Stimulated activated CD8-positive, alpha-beta memory T cell treated with anti-CD3 and anti-CD28 coated beads, Interleukin-4, amount 100 ng/mL, for 24 hours (primary cell): ENCODE data around the gene ASH1L.
"Not testable (repeated sequence)": the region's sequence is repeated elsewhere in the genome, so short reads cannot be mapped to it uniquely, and the experiment has no call there.

ENCODE experiments used
- DNase-seq: peaks from one replicate; pipeline ENCODE4 v3.0.0-alpha.2; 2020; ENCODE audit warnings: low read depth

Gene ASH1L

DNA sequence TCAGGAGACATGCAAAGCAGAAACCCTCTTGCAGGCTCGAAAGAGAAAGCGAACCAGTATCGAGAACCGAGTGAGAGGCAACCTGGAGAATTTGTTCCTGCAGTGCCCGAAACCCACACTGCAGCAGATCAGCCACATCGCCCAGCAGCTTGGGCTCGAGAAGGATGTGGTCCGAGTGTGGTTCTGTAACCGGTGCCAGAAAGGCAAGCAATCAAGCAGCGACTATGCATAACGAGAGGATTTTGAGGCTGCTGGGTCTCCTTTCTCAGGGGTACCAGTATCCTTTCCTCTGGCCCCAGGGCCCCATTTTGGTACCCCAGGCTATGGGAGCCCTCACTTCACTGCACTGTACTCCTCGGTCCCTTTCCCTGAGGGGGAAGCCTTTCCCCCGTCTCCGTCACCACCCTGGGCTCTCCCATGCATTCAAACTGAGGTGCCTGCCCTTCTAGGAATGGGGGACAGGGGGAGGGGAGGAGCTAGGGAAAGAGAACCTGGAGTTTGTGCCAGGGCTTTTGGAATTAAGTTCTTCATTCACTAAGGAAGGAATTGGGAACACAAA lies 128.7 kb downstream of the ASH1L start:
- not testable (repeated sequence) for DNase-seq

DNA sequence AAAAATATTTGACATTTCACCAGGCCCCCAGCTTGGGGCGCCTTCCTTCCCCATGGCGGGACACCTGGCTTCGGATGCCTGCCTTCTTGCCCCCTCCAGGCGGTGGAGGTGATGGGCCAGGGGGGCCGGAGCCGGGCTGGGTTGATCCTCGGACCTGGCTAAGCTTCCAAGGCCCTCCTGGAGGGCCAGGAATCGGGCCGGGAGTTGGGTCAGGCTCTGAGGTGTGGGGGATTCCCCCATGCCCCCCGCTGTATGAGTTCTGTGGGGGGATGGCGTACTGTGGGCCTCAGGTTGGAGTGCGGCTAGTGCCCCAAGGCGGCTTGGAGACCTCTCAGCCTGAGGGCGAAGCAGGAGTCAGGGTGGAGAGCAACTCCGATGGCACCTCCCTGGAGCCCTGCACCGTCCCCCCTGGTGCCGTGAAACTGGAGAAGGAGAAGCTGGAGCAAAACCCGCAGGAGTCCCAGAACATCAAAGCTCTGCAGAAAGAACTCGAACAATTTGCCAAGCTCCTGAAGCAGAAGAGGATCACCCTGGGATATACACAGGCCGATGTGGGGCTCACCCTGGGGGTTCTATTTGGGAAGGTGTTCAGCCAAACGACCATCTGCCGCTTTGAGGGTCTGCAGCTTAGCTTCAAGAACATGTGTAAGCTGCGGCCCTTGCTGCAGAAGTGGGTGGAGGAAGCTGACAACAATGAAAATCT lies 129.3 kb downstream of the ASH1L start:
- DNase-seq = not testable (repeated sequence)

DNA sequence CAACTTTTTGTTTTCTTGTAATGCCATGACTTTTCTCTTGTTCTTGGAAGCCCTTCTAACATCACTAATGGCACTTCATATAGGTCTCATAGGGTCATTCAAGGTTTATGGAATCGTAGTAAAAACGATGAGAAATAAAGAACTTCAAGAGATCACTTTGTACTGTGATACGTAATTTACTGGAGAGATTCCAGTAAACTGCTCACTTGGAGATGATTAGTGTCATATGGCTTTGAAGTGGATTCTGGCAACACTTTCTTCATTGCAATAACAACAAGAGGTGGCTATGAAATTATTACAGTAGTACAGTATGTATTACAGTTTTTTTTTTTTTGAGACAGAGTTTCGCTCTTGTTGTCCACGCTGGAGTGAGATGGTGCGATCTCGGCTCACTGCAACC lies 138.5 kb downstream of the ASH1L start:
- DNase-seq = no peak

- no peak for DNase-seq
Measured at GRCh38 chr1:155420788-155421187, 141.8 kb downstream of the ASH1L start.

DNA sequence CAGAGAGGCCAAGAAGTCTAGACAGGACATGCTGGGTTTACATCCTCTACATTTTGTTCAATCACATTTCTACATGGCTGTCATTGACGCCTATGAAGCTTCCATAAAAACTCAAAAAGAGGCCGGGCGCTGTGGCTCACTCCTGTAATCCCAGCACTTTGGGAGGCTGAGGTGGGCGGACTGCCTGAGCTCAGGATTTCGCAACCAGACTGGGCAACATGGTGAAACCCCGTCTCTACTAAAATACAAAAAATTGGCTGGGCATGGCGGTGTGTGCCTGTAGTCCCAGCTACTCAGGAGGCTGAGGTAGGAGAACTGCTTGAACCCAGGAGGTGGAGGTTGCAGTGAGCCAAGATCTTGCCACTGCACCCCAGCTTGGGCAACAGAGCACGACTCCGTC lies 150.8 kb downstream of the ASH1L start:
- DNase-seq = not testable (repeated sequence)

GRCh38 chr1:155410931-155411330 lies 151.7 kb downstream of the ASH1L start:
- no peak for DNase-seq

GRCh38 chr1:155396874-155397476 lies 165.6 kb downstream of the ASH1L start:
- DNase-seq = no peak

DNA sequence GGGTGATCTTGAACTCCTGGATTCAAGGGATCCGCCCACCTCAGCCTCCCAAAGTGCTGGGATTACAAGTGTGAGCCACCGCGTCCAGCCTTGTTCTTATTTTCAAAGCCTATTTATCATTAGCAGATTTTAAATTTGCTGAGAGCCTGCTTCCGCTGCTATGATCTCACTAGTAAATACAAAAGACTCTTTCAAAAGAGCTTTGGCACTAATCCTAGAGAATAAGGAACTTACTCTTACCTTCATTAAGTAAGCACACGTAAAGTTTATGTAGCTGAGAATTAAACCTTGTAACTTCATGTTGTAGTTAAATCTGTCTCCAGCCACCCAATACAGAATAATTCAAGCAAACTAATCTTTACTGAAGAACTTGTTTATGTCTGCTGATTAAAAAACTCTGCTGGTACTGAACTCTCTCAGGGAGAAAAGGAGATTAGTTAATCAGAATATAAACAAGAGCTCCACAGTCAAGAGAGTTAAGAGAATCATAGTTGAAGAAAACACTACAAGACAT lies 169.6 kb downstream of the ASH1L start:
- DNase-seq = no peak

- no peak for DNase-seq
Measured at GRCh38 chr1:155389826-155390225, 172.8 kb downstream of the ASH1L start.

DNA sequence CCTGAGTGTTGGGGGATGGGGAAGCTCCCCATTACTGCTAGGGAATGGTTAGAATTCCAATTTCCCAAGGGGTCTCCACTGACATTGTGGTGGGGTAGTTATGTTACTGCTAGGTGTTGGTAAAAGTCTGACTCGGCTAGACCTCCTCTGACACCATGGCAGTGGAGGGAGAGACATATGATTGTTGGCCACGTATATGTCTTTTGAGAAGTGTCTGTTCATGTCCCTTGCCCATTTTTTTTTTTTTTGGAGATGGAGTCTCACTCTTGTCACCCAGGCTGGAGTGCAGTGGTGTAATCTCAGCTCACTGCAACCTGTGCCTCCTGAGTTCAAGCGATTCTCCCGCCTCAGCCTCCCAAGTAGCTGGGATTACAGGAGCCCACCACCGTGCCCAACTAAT lies 176.8 kb downstream of the ASH1L start:
- DNase-seq = not testable (repeated sequence)

DNA sequence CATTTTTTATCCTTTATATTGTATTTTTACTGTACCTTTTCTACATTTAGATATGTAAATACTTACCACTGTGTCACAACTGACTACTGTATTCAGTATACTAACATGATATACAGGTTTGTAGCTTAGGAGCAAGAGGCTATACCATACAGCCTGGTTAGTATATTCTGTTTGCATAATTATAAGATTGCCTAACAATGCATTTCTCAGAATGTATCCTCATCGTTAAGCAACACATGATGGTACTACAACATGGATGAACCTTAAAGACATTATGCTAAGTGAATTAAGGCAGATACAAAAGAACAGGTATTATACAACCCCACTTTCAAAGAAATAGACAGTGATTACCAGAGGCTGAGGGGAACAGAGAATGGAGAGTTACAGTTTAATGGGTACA lies 179.2 kb downstream of the ASH1L start:
- no peak for DNase-seq

GRCh38 chr1:155379631-155380090 lies 182.9 kb downstream of the ASH1L start:
- DNase-seq = no peak

- no peak for DNase-seq
Measured at GRCh38 chr1:155379180-155379579, 183.4 kb downstream of the ASH1L start.

DNA sequence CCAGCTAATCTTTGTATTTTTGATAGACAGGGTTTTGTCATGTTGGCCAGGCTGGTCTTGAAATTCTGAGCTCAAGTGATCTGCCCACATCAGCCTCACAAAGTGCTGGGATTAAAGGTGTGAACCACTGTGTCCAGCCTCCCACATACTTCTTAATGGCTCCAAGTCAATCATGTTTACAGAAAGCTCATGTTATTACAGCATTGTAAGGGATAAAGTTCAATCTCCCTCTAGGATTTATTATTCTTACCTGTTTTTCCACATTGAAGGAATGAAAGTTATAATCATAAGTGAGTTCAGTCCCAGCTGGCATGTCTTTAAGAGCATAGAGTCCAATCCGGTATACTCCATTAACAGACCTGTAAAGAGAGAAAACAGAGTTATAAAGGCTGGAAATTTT lies 202.6 kb downstream of the ASH1L start:
- DNase-seq = no peak

GRCh38 chr1:155352631-155353030 lies 210.0 kb downstream of the ASH1L start:
- DNase-seq = no peak

- DNase-seq = no peak
Measured at GRCh38 chr1:155342842-155343241, 219.8 kb downstream of the ASH1L start.

DNA sequence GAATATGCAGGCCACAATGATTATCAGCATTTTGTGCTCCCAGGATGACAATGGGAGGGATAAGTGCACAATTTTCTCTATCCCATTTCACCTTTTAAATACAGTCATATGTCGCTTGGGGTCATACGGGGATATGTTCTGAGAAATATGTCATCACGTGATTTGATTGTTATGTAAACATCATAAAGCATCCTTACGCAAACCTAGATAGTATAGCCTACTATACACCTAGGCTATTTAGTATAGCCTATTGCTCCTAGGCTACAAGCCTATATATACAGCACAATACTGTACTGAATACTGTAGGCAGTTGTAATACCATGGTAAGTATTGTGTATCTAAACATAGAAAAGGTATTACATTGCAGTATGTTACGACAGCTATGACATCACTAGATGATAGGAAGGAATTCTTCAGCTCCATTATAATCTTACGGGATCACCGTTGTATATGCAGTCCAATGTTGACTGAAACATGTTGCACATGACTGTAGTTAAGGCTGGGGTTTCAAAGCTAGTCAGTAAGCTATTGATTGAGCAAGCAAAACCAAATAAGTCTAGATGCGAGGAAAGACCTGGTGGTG lies 223.0 kb downstream of the ASH1L start:
- DNase-seq = no peak

DNA sequence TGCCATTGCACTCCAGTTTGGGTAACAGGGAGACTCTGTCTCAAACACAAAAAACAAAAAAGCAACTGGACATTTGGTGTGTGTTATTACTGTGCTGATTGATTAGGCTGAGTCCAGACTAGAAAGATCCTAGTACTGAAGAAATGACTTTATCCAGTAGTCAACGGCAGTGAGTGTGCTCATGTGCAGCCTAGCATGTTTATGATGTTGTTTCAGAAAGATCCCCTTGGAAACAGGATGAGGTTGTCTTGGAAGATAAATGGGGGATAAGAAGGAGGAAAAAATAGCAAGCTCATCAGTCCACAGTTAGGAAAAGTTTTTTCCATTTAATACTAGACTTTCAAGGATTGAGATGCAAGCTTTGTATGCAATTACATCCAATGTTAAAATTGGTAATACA lies 227.6 kb downstream of the ASH1L start:
- no peak for DNase-seq

- DNase-seq = no peak
Measured at GRCh38 chr1:155329980-155330598, 232.5 kb downstream of the ASH1L start.

- DNase-seq = not testable (repeated sequence)
Measured at GRCh38 chr1:155328856-155329255, 233.7 kb downstream of the ASH1L start.

GRCh38 chr1:155327981-155328380 lies 234.6 kb downstream of the ASH1L start:
- no peak for DNase-seq

DNA sequence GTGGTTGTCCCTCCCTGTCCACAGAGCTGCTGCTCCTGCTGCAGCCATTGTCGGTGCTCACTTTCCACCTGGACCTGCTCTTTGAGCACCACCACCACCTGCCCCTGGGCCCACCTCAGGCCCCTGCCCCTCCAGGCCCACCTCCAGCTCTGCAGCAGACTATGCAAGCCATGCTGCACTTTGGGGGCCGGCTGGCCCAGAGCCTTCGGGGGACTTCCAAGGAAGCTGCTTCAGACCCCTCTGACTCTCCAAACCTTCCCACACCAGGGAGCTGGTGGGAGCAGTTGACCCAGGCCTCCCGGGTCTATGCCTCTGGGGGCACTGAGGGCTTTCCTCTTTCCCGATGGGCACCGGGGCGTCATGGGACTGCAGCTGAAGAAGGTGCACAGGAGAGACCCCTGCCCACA lies 236.0 kb downstream of the ASH1L start:
- DNase-seq = no peak
